ENCODE data around the gene FCRL3. TPM values are rescaled to one million over a fixed set of nuclear protein-coding genes. Genes with fewer than 3 reads are reported as not detected.

The FCRL3 gene
- total RNA-seq (2021; ENCODE audit: unreplicated experiment) = not detected
- polyA plus RNA-seq (2012; ENCODE audit: insufficient read length) = not detected
- Bru-seq, nascent RNA = not detected
- not detected for BruChase-seq, experiment 1, labeled RNA remaining after a 2-hour chase
- not detected for BruChase-seq, experiment 2, labeled RNA remaining after a 6-hour chase
- long read RNA-seq = 0 reads

GRCh38 chr1:157700732-157701131 lies at the start of gene FCRL3:
FCRL3 (minus strand) TSS chr1:157700769; CDS start chr1:157700489, 280 bp downstream.
- intact Hi-C loops (cut with micrococcal nuclease; ENCODE audit: unreplicated experiment) (no loop called here), in situ Hi-C loops (cut with HindIII; ENCODE audit: low pct_unique_long_range_greater_than_20kb, low sequenced_read_pairs) (no loop called here)
- POLR2A ChIA-PET = no interaction called here

GRCh38 chr1:157748262-157748817 lies 47.8 kb upstream of the FCRL3 start:
- no peak for DNase-seq (ENCODE audit: low read depth, low spot score)
- H3K27ac ChIP-seq (ENCODE audit: low read length) = no peak overlapping the region
- intact Hi-C loops (cut with micrococcal nuclease; ENCODE audit: unreplicated experiment) = no loop called here
- H3K36me3 ChIP-seq (ENCODE audit: control insufficient read depth, insufficient read depth, low read length) = no peaks in the 10 kb centered on the region
- no peaks in the 10 kb centered on the region for H3K4me1 ChIP-seq (ENCODE audit: control insufficient read depth, insufficient read depth, low read length)
- no peaks in the 10 kb centered on the region for H3K27me3 ChIP-seq (ENCODE audit: control insufficient read depth, insufficient read depth, low read length)
- no TSS peak for BruUV-seq (replicated peaks)
- in situ Hi-C loops (cut with HindIII; ENCODE audit: low pct_unique_long_range_greater_than_20kb, low sequenced_read_pairs) = no loop called here
- ATAC-seq = no peak
- ChIA-PET CTCF (no interaction called here), POLR2A (no interaction called here)
- H3K4me3 ChIP-seq (ENCODE audit: low read depth in 2 of 2, low read length in 2 of 2) = no peak overlapping the region
- no peaks in the 10 kb centered on the region for H3K9me3 ChIP-seq (ENCODE audit: control insufficient read depth, insufficient read depth, low read depth, low read length)
- TF ChIP-seq TCF7L2 (IDR thresholded peaks at IDR 0.05; ENCODE audit: low read depth, low read length) = no peak
- TF ChIP-seq, protein P1, sequence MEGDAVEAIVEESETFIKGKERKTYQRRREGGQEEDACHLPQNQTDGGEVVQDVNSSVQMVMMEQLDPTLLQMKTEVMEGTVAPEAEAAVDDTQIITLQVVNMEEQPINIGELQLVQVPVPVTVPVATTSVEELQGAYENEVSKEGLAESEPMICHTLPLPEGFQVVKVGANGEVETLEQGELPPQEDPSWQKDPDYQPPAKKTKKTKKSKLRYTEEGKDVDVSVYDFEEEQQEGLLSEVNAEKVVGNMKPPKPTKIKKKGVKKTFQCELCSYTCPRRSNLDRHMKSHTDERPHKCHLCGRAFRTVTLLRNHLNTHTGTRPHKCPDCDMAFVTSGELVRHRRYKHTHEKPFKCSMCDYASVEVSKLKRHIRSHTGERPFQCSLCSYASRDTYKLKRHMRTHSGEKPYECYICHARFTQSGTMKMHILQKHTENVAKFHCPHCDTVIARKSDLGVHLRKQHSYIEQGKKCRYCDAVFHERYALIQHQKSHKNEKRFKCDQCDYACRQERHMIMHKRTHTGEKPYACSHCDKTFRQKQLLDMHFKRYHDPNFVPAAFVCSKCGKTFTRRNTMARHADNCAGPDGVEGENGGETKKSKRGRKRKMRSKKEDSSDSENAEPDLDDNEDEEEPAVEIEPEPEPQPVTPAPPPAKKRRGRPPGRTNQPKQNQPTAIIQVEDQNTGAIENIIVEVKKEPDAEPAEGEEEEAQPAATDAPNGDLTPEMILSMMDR (IDR thresholded peaks at IDR 0.05) = no peak
- no peak for TF ChIP-seq SIN3A (IDR thresholded peaks at IDR 0.05; ENCODE audit: borderline replicate concordance, insufficient read depth, low read depth, low read length)
- no peak for TF ChIP-seq REST (IDR thresholded peaks at IDR 0.05; ENCODE audit: insufficient read depth in 1 of 2, low read depth in 2 of 2, low read length in 1 of 2)
- TF ChIP-seq POLR2AphosphoS5 (IDR thresholded peaks at IDR 0.05; ENCODE audit: low read depth, low read length) = no peak

More at GRCh38 chr1:157700732-157701131, at the start of gene FCRL3:
- Histone ChIP-seq H3K4me1 (ENCODE audit: control insufficient read depth, insufficient read depth, low read length) (no peaks in the 10 kb centered on the region), H3K36me3 (ENCODE audit: control insufficient read depth, insufficient read depth, low read length) (no peaks in the 10 kb centered on the region), H3K27ac (ENCODE audit: low read length) (no peak within 1 kb of the TSS), H3K4me3 (ENCODE audit: low read depth in 2 of 2, low read length in 2 of 2) (no peak within 1 kb of the TSS), H3K9me3 (ENCODE audit: control insufficient read depth, insufficient read depth, low read depth, low read length) (no peaks in the 10 kb centered on the region), H3K27me3 (ENCODE audit: control insufficient read depth, insufficient read depth, low read length) (peaks cover 5% of the 10 kb centered on the region)
- no peak for DNase-seq (ENCODE audit: low read depth, low spot score)
- ATAC-seq = no peak
- no TSS peak for BruUV-seq (replicated peaks)
- TF ChIP-seq SIN3A (IDR thresholded peaks at IDR 0.05; ENCODE audit: borderline replicate concordance, insufficient read depth, low read depth, low read length) (no peak), TCF7L2 (IDR thresholded peaks at IDR 0.05; ENCODE audit: low read depth, low read length) (no peak), REST (IDR thresholded peaks at IDR 0.05; ENCODE audit: insufficient read depth in 1 of 2, low read depth in 2 of 2, low read length in 1 of 2) (no peak), POLR2AphosphoS5 (IDR thresholded peaks at IDR 0.05; ENCODE audit: low read depth, low read length) (no peak)
- CTCF ChIA-PET = no interaction called here
